WTC11 (cell line): ENCODE measurements around the gene SMYD3.

Experiments used
- ATF3 ChIP-seq: sonication (generic); formaldehyde crosslinking; conservative IDR thresholded peaks from 2 replicates; pipeline ENCODE4 v1.8.1; 2022; ENCODE audit warnings: mild to moderate bottlenecking, missing genetic modification reagents
- CTCF ChIP-seq: fragments of 200-600 bp; IDR thresholded peaks from 2 replicates; pipeline ENCODE4 v1.8.0; 2022; ENCODE audit warnings: antibody characterized with exemption
- ZNF232 ChIP-seq: sonication (generic); formaldehyde crosslinking; IDR thresholded peaks from 2 replicates; pipeline ENCODE4 v1.8.0; 2022; ENCODE audit warnings: mild to moderate bottlenecking, missing genetic modification reagents

- TF ChIP-seq ZNF232 (no peak), CTCF (no peak), ATF3 (CRISPR knock-in tag) (no peak)
Measured at GRCh38 chr1:245842106-245842505, 665.0 kb downstream of the SMYD3 start.
